Heart right ventricle (tissue), 16 donors: Measurements from ENCODE around the gene ARMC9. TPM values are rescaled to one million over a fixed set of nuclear protein-coding genes. Genes with fewer than 3 reads are reported as not detected.

Experiments used
- ATAC-seq, 8 donors: fragments of 200-7000 bp; cut with Tn5 transposase; one replicate each; pipeline ENCODE4 v1.9.1; 2020; ENCODE audit warnings: mild to moderate bottlenecking in 8 of 8, moderate library complexity in 8 of 8, moderate number of reproducible peaks in 1 of 8
- DNase-seq, 2 donors: peaks; one replicate each; pipeline ENCODE4 v3.0.0-alpha.2; 2020
- H3K27ac ChIP-seq, 10 donors: fragments of 200-600 bp; sonication (generic) in 2 of 10; one replicate each; pipeline versions ENCODE4 v1.5.0 to v1.8.0; 2020 to 2022; ENCODE audit warnings: mild to moderate bottlenecking in 3 of 10
- H3K27me3 ChIP-seq, 7 donors: fragments of 200-600 bp; one replicate each; pipeline ENCODE4 v1.8.0; 2021 to 2022; ENCODE audit warnings: mild to moderate bottlenecking in 2 of 7
- H3K36me3 ChIP-seq, 9 donors: fragments of 200-600 bp; sonication (generic) in 1 of 9; one replicate each; pipeline versions ENCODE4 v1.5.0 to v1.8.0; 2020 to 2022; ENCODE audit warnings: mild to moderate bottlenecking in 2 of 9
- H3K4me1 ChIP-seq, 9 donors: fragments of 200-600 bp; sonication (generic) in 1 of 9; one replicate each; pipeline versions ENCODE4 v1.5.0 to v1.8.0; 2020 to 2022; ENCODE audit warnings: mild to moderate bottlenecking in 4 of 9
- H3K4me3 ChIP-seq, 10 donors: fragments of 200-600 bp; sonication (generic) in 2 of 10; one replicate each; pipeline versions ENCODE4 v1.5.0 to v1.8.0; 2020 to 2022; ENCODE audit warnings: mild to moderate bottlenecking in 7 of 10, moderate library complexity in 2 of 10
- H3K9me3 ChIP-seq, 11 donors: fragments of 200-600 bp in 10 of 11; sonication (generic) in 2 of 11; one replicate each; pipeline versions ENCODE4 v1.5.0 to v1.8.0; 2013 to 2022; ENCODE audit warnings: mild to moderate bottlenecking in 2 of 11, control low read depth in 1 of 11, moderate library complexity in 1 of 11
- CTCF ChIP-seq, 9 donors: fragments of 200-600 bp; sonication (generic) in 2 of 9; IDR thresholded peaks; one replicate each; pipeline versions ENCODE4 v1.5.0 to v1.8.0; 2021 to 2022; ENCODE audit warnings: antibody characterized with exemption in 9 of 9, mild to moderate bottlenecking in 5 of 9, moderate library complexity in 1 of 9
- WGBS, 2 donors: extraction: QIAGEN DNeasy Blood & Tissue Kit; methylation state at CpG; one replicate each; pipeline ENCODE4 v1.1.7; 2013; ENCODE audit warnings: inconsistent platforms in 1 of 2; 5-methylcytosine and 5-hydroxymethylcytosine counted together
- intact Hi-C, 10 donors: fragments of 100-400 bp; cut with DNase I; formaldehyde crosslinking; loops; one replicate each; pipeline versions ENCODE4 v1.11.1 to v1.14.2; 2022
- polyA plus RNA-seq, 2 donors: library from polyadenylated mRNA; stranded (reverse); fragments of 200-250 nt; gene quantifications; one replicate each; pipeline ENCODE4 v1.2.3, GENCODE V29; 2013
- total RNA-seq, 10 donors: library from RNA; stranded (reverse); fragmentation: NEBNext Ultra II Directional in 3 of 10; extraction: Animal tissue kit (Norgen Biotek cat#: 25700) in 3 of 10; gene quantifications; one replicate each; pipeline versions ENCODE4 v1.2.1 to v1.2.4, GENCODE V29; 2021 to 2023
- donor health status: Arrhythmogenic right ventricular cardiomyopathy.
- donor health status: ischemic (EF 13 %, LVEDD 7.1; RV severe dilation, severe dysfunction).
- donor health status: healthy with polysubstance abuse.
- donor health status: DM: no; HTN: yes; CAD: no.
- donor health status: DM: no; HTN: no; CAD: no.
- donor health status: ischemic (EF 25% LVEDD 6.9; RV normal size, moderate dysfunction).
- donor health status: ischemic (EF 25% LVEDD 5.7; RV mildly dilated, moderate dysfunction).
- donor health status: healthy.
- donor health status: DM: yes; HTN: yes; CAD: no.
- donor health status: Ischemic cardiomyopathy.
- donor health status: ischemic (EF 35%, LVEDD 5.7; RV mildly dilated, moderate dysfunction).
- donor health status: nonischemic (EF 11% LVEDD 7.7; RV severe dilation, severe dysfunction).
- donor health status: DM: yes; HTN: yes; CAD: no.
- donor health status: PGD.
- donor health status: ischemic (EF 29% LVEDD 5.4; RV normal size, mild dysfunction).
- donor health status: nonischemic (EF 23%, LVEDD 6.1; RV moderate dilation, normal function).

ARMC9 gene
- total and polyA plus RNA-seq, 12 donors, result 1.6 to 6.8 (median 2.3) TPM

GRCh38 chr2:231355508-231356465 is 157.4 kb downstream of the ARMC9 start:
- ATAC-seq (peak in 7 of 8 donors; percentile 43 to 74 (median 58)), DNase-seq (no peak)
- Histone ChIP-seq H3K4me3 (peak overlapping the region in 2 of 10 donors; percentile 7 to 14), H3K9me3 (no peaks in the 10 kb centered on the region), H3K27ac (peak overlapping the region in 7 of 10 donors; percentile 12 to 74 (median 57)), H3K27me3 (no peaks in the 10 kb centered on the region), H3K4me1 (peaks cover 0 to 14% (median 0%) of the 10 kb centered on the region in 9 donors), H3K36me3 (no peaks in the 10 kb centered on the region)
- intact Hi-C loops, result no loop called here
- 55 to 57% methylated on average over 28 of the region's 28 CpGs for WGBS, 2 donors
- TF ChIP-seq CTCF (IDR thresholded peaks at IDR 0.05), result peak in 1 of 9 donors; percentile 18

- no peak for ATAC-seq
- no peak for TF ChIP-seq CTCF (IDR thresholded peaks at IDR 0.05)
- 73 to 79% methylated on average over 5 of the region's 5 CpGs for WGBS, 2 donors
Measured at GRCh38 chr2:231356466-231356844, 158.0 kb downstream of the ARMC9 start.

GRCh38 chr2:231357048-231357447 is 158.6 kb downstream of the ARMC9 start:
- intact Hi-C loops, result no loop called here
- Histone ChIP-seq H3K4me1 (peaks cover 0 to 14% (median 0%) of the 10 kb centered on the region in 9 donors), H3K9me3 (no peaks in the 10 kb centered on the region), H3K27me3 (no peaks in the 10 kb centered on the region), H3K27ac (no peak overlapping the region), H3K4me3 (no peak overlapping the region), H3K36me3 (no peaks in the 10 kb centered on the region)
- no peak for ATAC-seq
- WGBS, 2 donors, result 93 to 95% methylated on average over 7 of the region's 7 CpGs
- no peak for TF ChIP-seq CTCF (IDR thresholded peaks at IDR 0.05)
- DNase-seq, result no peak

More at GRCh38 chr2:231356466-231356844, 158.0 kb downstream of the ARMC9 start:
- Histone ChIP-seq H3K27me3 (no peaks in the 10 kb centered on the region), H3K27ac (peak overlapping the region in 4 of 10 donors; percentile 41 to 74 (median 60)), H3K9me3 (no peaks in the 10 kb centered on the region), H3K36me3 (no peaks in the 10 kb centered on the region), H3K4me3 (no peak overlapping the region), H3K4me1 (peaks cover 0 to 14% (median 0%) of the 10 kb centered on the region in 9 donors)
- DNase-seq, result no peak
- intact Hi-C loops, result no loop called here

GRCh38 chr2:231357931-231358330 is 159.5 kb downstream of the ARMC9 start:
- WGBS, 2 donors, result 95 to 98% methylated on average over 4 of the region's 4 CpGs
- H3K27me3 ChIP-seq, result no peaks in the 10 kb centered on the region
- H3K4me1 ChIP-seq, result peaks cover 0 to 23% (median 0%) of the 10 kb centered on the region in 9 donors
- no peak for TF ChIP-seq CTCF (IDR thresholded peaks at IDR 0.05)
- DNase-seq (no peak), ATAC-seq (no peak)
- intact Hi-C loops, result no loop called here
- no peaks in the 10 kb centered on the region for H3K36me3 ChIP-seq
- H3K9me3 ChIP-seq, result no peaks in the 10 kb centered on the region
- H3K4me3 ChIP-seq, result no peak overlapping the region
- H3K27ac ChIP-seq, result no peak overlapping the region
